Neuron (in vitro differentiated cells): ENCODE measurements around the gene SFRP4.
"Not testable (repeated sequence)": the region's sequence is repeated elsewhere in the genome, so short reads cannot be mapped to it uniquely, and the experiment has no call there.

Experiments used
- H2AFZ ChIP-seq: one replicate; pipeline ENCODE4 v1.6.1; 2013; ENCODE audit warnings: low read depth, mild to moderate bottlenecking, inconsistent platforms, low read length, moderate library complexity
- H3K27me3 ChIP-seq: one replicate; pipeline ENCODE4 v1.6.1; 2013; ENCODE audit warnings: low read length; ENCODE audit not compliant: insufficient read depth
- H3K36me3 ChIP-seq: one replicate; pipeline ENCODE4 v1.6.1; 2013; ENCODE audit warnings: low read length; ENCODE audit not compliant: insufficient read depth
- H3K4me1 ChIP-seq: one replicate; pipeline ENCODE4 v1.6.1; 2013; ENCODE audit warnings: low read length; ENCODE audit not compliant: insufficient read depth
- H3K4me3 ChIP-seq: 2 replicates; pipeline ENCODE4 v1.5.1; 2013; ENCODE audit warnings: mild to moderate bottlenecking, low read length, moderate library complexity
- H3K9me3 ChIP-seq: one replicate; pipeline ENCODE4 v1.6.1; 2013; ENCODE audit warnings: low read length

The SFRP4 gene

GRCh38 chr7:37916673-37917660, at the start of gene SFRP4:
Gene SFRP4 (minus strand): TSS chr7:37916817. CDS start chr7:37916537, 280 bp downstream.
- peaks cover 53% of the 10 kb centered on the region for H3K27me3 ChIP-seq

GRCh38 chr7:37964196-37964595, 47.6 kb upstream of the SFRP4 start:
- H3K27me3 ChIP-seq: no peaks in the 10 kb centered on the region
- H3K36me3 ChIP-seq: no peaks in the 10 kb centered on the region
- H3K4me1 ChIP-seq: no peaks in the 10 kb centered on the region
- H3K9me3 ChIP-seq: no peaks in the 10 kb centered on the region
- H3K4me3 ChIP-seq: no peak overlapping the region
- H2AFZ ChIP-seq: no peak overlapping the region

More at GRCh38 chr7:37916673-37917660, at the start of gene SFRP4:
- H3K4me1 ChIP-seq: peaks cover 6% of the 10 kb centered on the region
- H2AFZ ChIP-seq: peak within 1 kb of the TSS; percentile 35
- peak within 1 kb of the TSS; percentile 39 for H3K4me3 ChIP-seq
- H3K36me3 ChIP-seq: no peaks in the 10 kb centered on the region
- no peaks in the 10 kb centered on the region for H3K9me3 ChIP-seq

GRCh38 chr7:37961251-37961650, 44.6 kb upstream of the SFRP4 start:
- Histone ChIP-seq H3K4me3 (no peak overlapping the region), H3K4me1 (no peaks in the 10 kb centered on the region), H3K36me3 (no peaks in the 10 kb centered on the region), H3K9me3 (no peaks in the 10 kb centered on the region), H3K27me3 (no peaks in the 10 kb centered on the region), H2AFZ (no peak overlapping the region)

- no peaks in the 10 kb centered on the region for H3K9me3 ChIP-seq
- H3K36me3 ChIP-seq: no peaks in the 10 kb centered on the region
- no peak overlapping the region for H2AFZ ChIP-seq
- H3K27me3 ChIP-seq: no peaks in the 10 kb centered on the region
- no peaks in the 10 kb centered on the region for H3K4me1 ChIP-seq
- no peak overlapping the region for H3K4me3 ChIP-seq
These were observed 43.9 kb upstream of the SFRP4 start for GRCh38 chr7:37960483-37960882.

GRCh38 chr7:37957221-37957970, 40.8 kb upstream of the SFRP4 start:
- Histone ChIP-seq H3K9me3 (no peaks in the 10 kb centered on the region), H3K4me3 (no peak overlapping the region), H3K36me3 (no peaks in the 10 kb centered on the region), H2AFZ (no peak overlapping the region), H3K27me3 (no peaks in the 10 kb centered on the region), H3K4me1 (no peaks in the 10 kb centered on the region)

- H3K4me1 ChIP-seq: no peaks in the 10 kb centered on the region
- no peaks in the 10 kb centered on the region for H3K9me3 ChIP-seq
- no peaks in the 10 kb centered on the region for H3K36me3 ChIP-seq
- H3K27me3 ChIP-seq: no peaks in the 10 kb centered on the region
- H2AFZ ChIP-seq: no peak overlapping the region
- no peak overlapping the region for H3K4me3 ChIP-seq
These were observed 40.2 kb upstream of the SFRP4 start for GRCh38 chr7:37956791-37957190.

GRCh38 chr7:37954217-37954616, 37.6 kb upstream of the SFRP4 start:
- not testable (repeated sequence) for H3K36me3 ChIP-seq, H2AFZ ChIP-seq, H3K4me1 ChIP-seq, H3K4me3 ChIP-seq, H3K9me3 ChIP-seq, H3K27me3 ChIP-seq

GRCh38 chr7:37952240-37952639, 35.6 kb upstream of the SFRP4 start:
- Histone ChIP-seq H2AFZ (no peak overlapping the region), H3K4me3 (no peak overlapping the region), H3K4me1 (no peaks in the 10 kb centered on the region), H3K9me3 (no peaks in the 10 kb centered on the region), H3K36me3 (no peaks in the 10 kb centered on the region), H3K27me3 (no peaks in the 10 kb centered on the region)

GRCh38 chr7:37947941-37948210, 31.3 kb upstream of the SFRP4 start:
- no peaks in the 10 kb centered on the region for H3K36me3 ChIP-seq
- no peaks in the 10 kb centered on the region for H3K27me3 ChIP-seq
- no peak overlapping the region for H2AFZ ChIP-seq
- no peak overlapping the region for H3K4me3 ChIP-seq
- H3K4me1 ChIP-seq: peaks cover 5% of the 10 kb centered on the region
- peaks cover 2% of the 10 kb centered on the region for H3K9me3 ChIP-seq

GRCh38 chr7:37947138-37947940, 30.7 kb upstream of the SFRP4 start:
- H3K9me3 ChIP-seq: peaks cover 2% of the 10 kb centered on the region
- no peak overlapping the region for H2AFZ ChIP-seq
- H3K4me3 ChIP-seq: no peak overlapping the region
- no peaks in the 10 kb centered on the region for H3K36me3 ChIP-seq
- peaks cover 10% of the 10 kb centered on the region for H3K4me1 ChIP-seq
- H3K27me3 ChIP-seq: no peaks in the 10 kb centered on the region

- H3K4me3 ChIP-seq: no peak overlapping the region
These were observed 28.7 kb upstream of the SFRP4 start for GRCh38 chr7:37945336-37945735.

GRCh38 chr7:37944737-37945054, 28.1 kb upstream of the SFRP4 start:
- Histone ChIP-seq H3K27me3 (no peaks in the 10 kb centered on the region), H3K9me3 (peaks cover 2% of the 10 kb centered on the region), H3K4me3 (no peak overlapping the region), H3K4me1 (peaks cover 11% of the 10 kb centered on the region), H2AFZ (no peak overlapping the region), H3K36me3 (no peaks in the 10 kb centered on the region)

More at GRCh38 chr7:37945336-37945735, 28.7 kb upstream of the SFRP4 start:
- Histone ChIP-seq H3K36me3 (no peaks in the 10 kb centered on the region), H3K27me3 (no peaks in the 10 kb centered on the region), H3K4me1 (peaks cover 11% of the 10 kb centered on the region), H3K9me3 (peaks cover 2% of the 10 kb centered on the region), H2AFZ (no peak overlapping the region)
